Vagina (tissue), 2 donors: ENCODE results near the gene FCN3. TPM values are rescaled to one million over a fixed set of nuclear protein-coding genes. Genes with fewer than 3 reads are reported as not detected.

ENCODE experiments used
- DNase-seq, 2 donors: peaks; one replicate each; pipeline ENCODE4 v3.0.0-alpha.2; 2017; ENCODE audit errors: extremely low spot score in 2 of 2
- H3K27ac ChIP-seq: fragments of 200-600 bp; sonication (generic); one replicate; pipeline ENCODE4 v1.5.1; 2019
- H3K27me3 ChIP-seq: fragments of 200-600 bp; sonication (generic); one replicate; pipeline ENCODE4 v1.5.1; 2019
- H3K36me3 ChIP-seq, 2 donors: fragments of 200-600 bp; sonication (generic); one replicate each; pipeline ENCODE4 v1.5.1; 2017 to 2019
- H3K4me1 ChIP-seq: fragments of 200-600 bp; sonication (generic); one replicate; pipeline ENCODE4 v1.5.1; 2019
- H3K4me3 ChIP-seq, 2 donors: fragments of 200-600 bp; sonication (generic); 1 replicate in 1 of 2; 2 replicates in 1 of 2; pipeline ENCODE4 v1.5.1; 2016 to 2019
- H3K9me3 ChIP-seq: fragments of 200-600 bp; sonication (generic); one replicate; pipeline ENCODE4 v1.5.1; 2019
- POLR2A ChIP-seq, 2 donors: fragments of 450-650 bp; IDR thresholded peaks; one replicate each; pipeline ENCODE4 v1.6.1; 2017; ENCODE audit warnings: antibody characterized with exemption in 2 of 2, mild to moderate bottlenecking in 2 of 2, moderate library complexity in 2 of 2
- POLR2AphosphoS5 ChIP-seq, 2 donors: sonication (generic); formaldehyde crosslinking; IDR thresholded peaks; one replicate each; pipeline ENCODE4 v1.9.0; 2017; ENCODE audit warnings: antibody characterized with exemption in 2 of 2, mild to moderate bottlenecking in 2 of 2, low read depth in 1 of 2; ENCODE audit not compliant: insufficient read depth in 1 of 2
- intact Hi-C: fragments of 100-400 bp; cut with DNase I; formaldehyde crosslinking; loops from one replicate; pipeline ENCODE4 v1.15.1; 2023
- total RNA-seq: library from RNA; depleted of rRNA; stranded (reverse); fragments of >200 nt; gene quantifications from one replicate; pipeline ENCODE4 v1.2.3, GENCODE V29; 2016
- TF ChIP-seq, protein P1 (sequence below), 3 experiments: fragments of 450-650 bp in 2 of 3; fragments of 200-600 bp in 1 of 3; sonication (generic) in 1 of 3; IDR thresholded peaks; one replicate each; pipeline ENCODE4 v1.5.1; 2017 to 2019; ENCODE audit warnings: antibody characterized with exemption in 3 of 3, mild to moderate bottlenecking in 2 of 3, moderate library complexity in 2 of 3

Gene FCN3
- total RNA-seq, 1 donor from 2014 or later: 1.7 TPM

DNA sequence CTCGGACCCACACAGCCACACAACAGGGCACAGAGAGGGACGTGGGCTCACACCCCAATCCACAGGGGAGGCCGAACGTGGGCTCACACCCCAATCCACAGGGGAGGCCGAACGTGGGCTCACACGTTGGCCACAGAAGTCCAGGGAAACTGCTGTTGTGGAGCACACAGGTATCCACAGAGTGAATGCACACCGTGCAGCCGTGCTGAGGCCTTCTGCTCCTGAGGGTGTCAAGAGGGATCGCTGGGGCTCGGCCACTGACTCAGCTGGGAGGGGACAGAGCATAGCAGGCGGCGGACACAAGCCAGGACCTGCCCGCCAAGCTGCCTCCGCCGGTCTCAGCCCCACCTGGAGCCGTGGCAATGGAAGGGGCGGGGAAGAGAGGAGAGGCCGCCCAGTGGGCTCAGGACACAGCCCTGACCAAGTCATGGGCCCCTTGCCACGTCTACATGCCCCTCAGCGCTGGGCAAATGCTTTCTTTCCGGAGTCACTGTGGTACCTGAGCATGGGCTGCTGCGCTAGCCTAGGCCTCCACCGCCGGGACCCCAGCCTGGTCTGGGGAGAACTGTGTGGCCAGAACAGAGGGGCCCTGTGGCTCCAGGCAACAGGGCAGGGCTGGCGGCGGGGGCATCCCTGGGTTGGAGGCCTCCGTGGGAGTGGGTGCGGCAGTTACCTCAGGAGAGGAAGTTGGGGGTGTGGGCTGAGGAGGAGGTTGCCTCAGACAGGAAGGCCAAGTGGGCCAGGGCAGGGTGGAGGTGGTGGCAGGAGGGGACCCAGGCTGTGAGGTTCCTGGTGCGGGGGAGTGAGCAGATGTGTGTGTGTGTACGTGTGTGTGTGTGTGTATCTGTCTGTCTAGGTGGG lies 31.6 kb downstream of the FCN3 start:
- H3K4me3 ChIP-seq: peak overlapping the region; percentile 34 to 50
- DNase-seq: no peak
- TF ChIP-seq POLR2AphosphoS5 (IDR thresholded peaks at IDR 0.05; ENCODE audit: insufficient read depth in 1 of 2, low read depth in 1 of 2): peak; percentile 37 to 50
- TF ChIP-seq POLR2A (IDR thresholded peaks at IDR 0.05): no peak
- no peaks in the 10 kb centered on the region for H3K27me3 ChIP-seq
- intact Hi-C loops: no loop called here
- no peaks in the 10 kb centered on the region for H3K9me3 ChIP-seq
- H3K4me1 ChIP-seq: peaks cover 33% of the 10 kb centered on the region
- no peaks in the 10 kb centered on the region for H3K36me3 ChIP-seq
- H3K27ac ChIP-seq: peak overlapping the region; percentile 76

DNA sequence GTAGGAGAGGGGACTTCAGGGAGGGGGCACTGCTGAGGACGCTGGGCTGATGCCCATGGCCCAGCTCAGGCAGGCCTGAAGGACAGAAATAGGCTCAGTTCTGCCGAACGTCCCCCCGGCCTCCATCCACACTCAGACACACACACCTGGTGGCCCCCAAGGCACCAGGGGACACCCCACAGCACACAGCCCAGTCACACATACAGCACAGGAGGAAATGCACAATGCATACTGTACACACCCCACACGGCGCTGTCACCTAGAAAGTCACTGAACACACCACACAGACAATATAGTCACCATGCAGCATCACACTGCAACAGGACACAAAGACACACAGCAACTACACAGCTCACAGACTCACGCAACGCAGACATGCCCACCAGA lies 32.2 kb downstream of the FCN3 start:
- H3K4me3 ChIP-seq: peak overlapping the region; percentile 34 to 50
- H3K36me3 ChIP-seq: no peaks in the 10 kb centered on the region
- intact Hi-C loops: no loop called here
- no peak for DNase-seq
- no peaks in the 10 kb centered on the region for H3K27me3 ChIP-seq
- H3K27ac ChIP-seq: peak overlapping the region; percentile 76
- TF ChIP-seq POLR2A (IDR thresholded peaks at IDR 0.05) (no peak), POLR2AphosphoS5 (IDR thresholded peaks at IDR 0.05; ENCODE audit: insufficient read depth in 1 of 2, low read depth in 1 of 2) (no peak)
- no peaks in the 10 kb centered on the region for H3K9me3 ChIP-seq
- H3K4me1 ChIP-seq: peaks cover 27% of the 10 kb centered on the region

- no peaks in the 10 kb centered on the region for H3K9me3 ChIP-seq
- peaks cover 0 to 7% of the 10 kb centered on the region in 2 donors for H3K36me3 ChIP-seq
- peak within 1 kb of the TSS; percentile 76 for H3K27ac ChIP-seq
- no peak for DNase-seq
- intact Hi-C loops: no loop called here
- peak within 1 kb of the TSS; percentile 34 to 50 for H3K4me3 ChIP-seq
- no peaks in the 10 kb centered on the region for H3K27me3 ChIP-seq
- H3K4me1 ChIP-seq: peaks cover 20% of the 10 kb centered on the region
- TF ChIP-seq POLR2AphosphoS5 (IDR thresholded peaks at IDR 0.05; ENCODE audit: insufficient read depth in 1 of 2, low read depth in 1 of 2): peak in 1 of 2 donors; percentile 33
- TF ChIP-seq, protein P1, sequence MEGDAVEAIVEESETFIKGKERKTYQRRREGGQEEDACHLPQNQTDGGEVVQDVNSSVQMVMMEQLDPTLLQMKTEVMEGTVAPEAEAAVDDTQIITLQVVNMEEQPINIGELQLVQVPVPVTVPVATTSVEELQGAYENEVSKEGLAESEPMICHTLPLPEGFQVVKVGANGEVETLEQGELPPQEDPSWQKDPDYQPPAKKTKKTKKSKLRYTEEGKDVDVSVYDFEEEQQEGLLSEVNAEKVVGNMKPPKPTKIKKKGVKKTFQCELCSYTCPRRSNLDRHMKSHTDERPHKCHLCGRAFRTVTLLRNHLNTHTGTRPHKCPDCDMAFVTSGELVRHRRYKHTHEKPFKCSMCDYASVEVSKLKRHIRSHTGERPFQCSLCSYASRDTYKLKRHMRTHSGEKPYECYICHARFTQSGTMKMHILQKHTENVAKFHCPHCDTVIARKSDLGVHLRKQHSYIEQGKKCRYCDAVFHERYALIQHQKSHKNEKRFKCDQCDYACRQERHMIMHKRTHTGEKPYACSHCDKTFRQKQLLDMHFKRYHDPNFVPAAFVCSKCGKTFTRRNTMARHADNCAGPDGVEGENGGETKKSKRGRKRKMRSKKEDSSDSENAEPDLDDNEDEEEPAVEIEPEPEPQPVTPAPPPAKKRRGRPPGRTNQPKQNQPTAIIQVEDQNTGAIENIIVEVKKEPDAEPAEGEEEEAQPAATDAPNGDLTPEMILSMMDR (IDR thresholded peaks at IDR 0.05): no peak
Observed at GRCh38 chr1:27341525-27342252, 32.9 kb downstream of the FCN3 start, which contains the start of gene SYTL1. SYTL1 (plus strand) TSS chr1:27342022; CDS start chr1:27345335, 3,313 bp downstream.

- TF ChIP-seq, protein P1 (IDR thresholded peaks at IDR 0.05): no peak
- TF ChIP-seq POLR2AphosphoS5 (IDR thresholded peaks at IDR 0.05; ENCODE audit: insufficient read depth in 1 of 2, low read depth in 1 of 2) (no peak), POLR2A (IDR thresholded peaks at IDR 0.05) (no peak)
- H3K27ac ChIP-seq: no peak overlapping the region
- intact Hi-C loops: no loop called here
Observed at GRCh38 chr1:27339213-27339612, 35.4 kb downstream of the FCN3 start.

DNA sequence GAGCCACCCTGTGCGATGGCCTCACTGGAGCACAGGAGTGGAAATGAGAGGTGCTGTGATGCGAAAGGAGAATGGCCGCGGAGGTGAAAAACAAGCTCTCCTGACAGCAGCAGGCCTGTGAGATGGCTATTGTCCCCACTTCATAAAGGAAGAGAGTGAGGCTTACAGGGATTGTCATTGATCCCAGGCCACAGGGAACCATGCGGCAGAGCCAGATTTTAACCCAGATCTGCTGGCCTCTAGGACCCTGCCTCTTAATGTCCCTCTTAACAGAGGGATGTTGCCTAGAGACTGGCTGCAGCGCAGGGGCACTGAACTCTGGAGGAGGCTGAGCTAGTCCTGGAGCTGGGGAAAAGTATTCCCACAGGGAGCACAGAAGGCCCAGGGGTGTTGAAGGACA lies 35.9 kb downstream of the FCN3 start:
- Histone ChIP-seq H3K36me3 (peaks cover 0 to 34% of the 10 kb centered on the region in 2 donors), H3K27ac (no peak overlapping the region), H3K27me3 (no peaks in the 10 kb centered on the region), H3K4me1 (peaks cover 18% of the 10 kb centered on the region), H3K9me3 (no peaks in the 10 kb centered on the region), H3K4me3 (no peak overlapping the region)
- intact Hi-C loops: no loop called here
- no peak for DNase-seq
- TF ChIP-seq POLR2A (IDR thresholded peaks at IDR 0.05) (no peak), POLR2AphosphoS5 (IDR thresholded peaks at IDR 0.05; ENCODE audit: insufficient read depth in 1 of 2, low read depth in 1 of 2) (no peak)
- TF ChIP-seq, protein P1 (IDR thresholded peaks at IDR 0.05): no peak

More at GRCh38 chr1:27339213-27339612, 35.4 kb downstream of the FCN3 start:
- no peak overlapping the region for H3K4me3 ChIP-seq
- H3K27me3 ChIP-seq: no peaks in the 10 kb centered on the region
- peaks cover 18% of the 10 kb centered on the region for H3K4me1 ChIP-seq
- no peaks in the 10 kb centered on the region for H3K9me3 ChIP-seq
- peaks cover 0 to 30% of the 10 kb centered on the region in 2 donors for H3K36me3 ChIP-seq
- no peak for DNase-seq
